Right lobe of liver (tissue), 6 donors: ENCODE results near the gene TRAF3. TPM values are rescaled to one million over a fixed set of nuclear protein-coding genes. Genes with fewer than 3 reads are reported as not detected.
"Not testable (repeated sequence)": the region's sequence is repeated elsewhere in the genome, so short reads cannot be mapped to it uniquely, and the experiment has no call there.

Source experiments
- ATAC-seq, 4 donors: fragments of 200-7000 bp; cut with Tn5 transposase; one replicate each; pipeline ENCODE4 v1.9.1; 2020; ENCODE audit warnings: mild to moderate bottlenecking in 4 of 4, moderate library complexity in 4 of 4
- DNase-seq, 3 donors: peaks; one replicate each; pipeline ENCODE4 v3.0.0-alpha.2; 2020
- H3K27ac ChIP-seq, 3 donors: fragments of 200-600 bp; one replicate each; pipeline ENCODE4 v1.8.0; 2022
- H3K27me3 ChIP-seq, 2 donors: fragments of 200-600 bp; one replicate each; pipeline ENCODE4 v1.8.0; 2022
- H3K36me3 ChIP-seq, 4 donors: fragments of 200-600 bp; sonication (generic) in 1 of 4; one replicate each; pipeline versions ENCODE4 v1.5.1 to v1.8.0; 2017 to 2022; ENCODE audit warnings: control low read depth in 1 of 4
- H3K4me1 ChIP-seq, 4 donors: fragments of 200-600 bp; sonication (generic) in 1 of 4; one replicate each; pipeline versions ENCODE4 v1.5.1 to v1.8.0; 2017 to 2022; ENCODE audit warnings: control low read depth in 1 of 4
- H3K4me3 ChIP-seq, 3 donors: fragments of 200-600 bp; one replicate each; pipeline ENCODE4 v1.8.0; 2022
- H3K9me3 ChIP-seq, 4 donors: fragments of 200-600 bp; sonication (generic) in 1 of 4; one replicate each; pipeline versions ENCODE4 v1.5.1 to v1.8.0; 2017 to 2022; ENCODE audit warnings: control low read depth in 1 of 4
- CTCF ChIP-seq, 4 donors: fragments of 200-600 bp in 3 of 4; fragments of 450-650 bp in 1 of 4; IDR thresholded peaks; one replicate each; pipeline versions ENCODE4 v1.5.1 to v1.8.0; 2016 to 2022; ENCODE audit warnings: antibody characterized with exemption in 4 of 4, mild to moderate bottlenecking in 2 of 4
- POLR2A ChIP-seq: fragments of 450-650 bp; IDR thresholded peaks from one replicate; pipeline ENCODE4 v1.6.1; 2017; ENCODE audit warnings: antibody characterized with exemption, mild to moderate bottlenecking
- WGBS: methylation state at CpG from one replicate; pipeline ENCODE4 v1.1.6; 2018; ENCODE audit warnings: low coverage, low lambda C conversion rate; ENCODE audit not compliant: insufficient coverage; ENCODE audit errors: missing lambda C conversion rate; 5-methylcytosine and 5-hydroxymethylcytosine counted together
- intact Hi-C, 2 donors: fragments of 100-400 bp; cut with DNase I; formaldehyde crosslinking; loops; one replicate each; pipeline versions ENCODE4 v1.11.2 to v1.14.1; 2022
- total RNA-seq, 6 experiments: library from RNA; depleted of rRNA in 2 of 6; stranded (reverse); fragments of >200 nt in 2 of 6; fragmentation: NEBNext Ultra II Directional in 3 of 6; extraction: Animal tissue kit (Norgen Biotek cat#: 25700) in 3 of 6; gene quantifications; one replicate each; pipeline versions ENCODE4 v1.1.0 to v1.2.4, GENCODE V29; 2016 to 2023
- donor health status: DM: no; HTN: yes; CAD: no.
- donor health status: DM: no; HTN: no; CAD: no.
- donor health status: DM: no; HTN: no; CAD: no.
- donor health status: DM: no; HTN: yes; CAD: no.
- donor health status: DM: no; HTN: yes; CAD: no.

TRAF3 gene
- total RNA-seq, 6 experiments from 2014 or later = 5.6 to 10.5 (median 8.3) TPM

- WGBS = 90% methylated on average over 6 of the region's 10 CpGs
- ATAC-seq (no peak), DNase-seq (no peak)
- Histone ChIP-seq H3K27ac (no peak overlapping the region), H3K4me3 (no peak overlapping the region), H3K27me3 (no peaks in the 10 kb centered on the region), H3K4me1 (peaks cover 0 to 33% (median 6%) of the 10 kb centered on the region in 4 donors), H3K36me3 (no peaks in the 10 kb centered on the region), H3K9me3 (no peaks in the 10 kb centered on the region)
- TF ChIP-seq CTCF (IDR thresholded peaks at IDR 0.05) (no peak), POLR2A (no peak)
- intact Hi-C loops = no loop called here
These were observed 45.1 kb downstream of the TRAF3 start for GRCh38 chr14:102822311-102822863.

GRCh38 chr14:102822887-102823286 is 45.6 kb downstream of the TRAF3 start:
- not testable (repeated sequence) for DNase-seq, H3K27me3 ChIP-seq
- 81% methylated on average over 6 of the region's 6 CpGs for WGBS

GRCh38 chr14:102823546-102823945 is 46.3 kb downstream of the TRAF3 start:
- TF ChIP-seq POLR2A (no peak), CTCF (IDR thresholded peaks at IDR 0.05) (no peak)

More at GRCh38 chr14:102822887-102823286, 45.6 kb downstream of the TRAF3 start:
- H3K4me3 ChIP-seq, H3K36me3 ChIP-seq, H3K9me3 ChIP-seq, H3K27ac ChIP-seq, intact Hi-C loops, ATAC-seq: not testable (repeated sequence)
- H3K4me1 ChIP-seq = peaks cover 0 to 28% (median 3%) of the 10 kb centered on the region in 4 donors

GRCh38 chr14:102824832-102825231 is 47.6 kb downstream of the TRAF3 start:
- peak; percentile 99 to 100 (median 99) for ATAC-seq
- H3K27ac ChIP-seq = no peak overlapping the region

More at GRCh38 chr14:102823546-102823945, 46.3 kb downstream of the TRAF3 start:
- no peaks in the 10 kb centered on the region for H3K27me3 ChIP-seq
- H3K4me1 ChIP-seq = peaks cover 0 to 21% (median 1%) of the 10 kb centered on the region in 4 donors
- H3K36me3 ChIP-seq = no peaks in the 10 kb centered on the region
- intact Hi-C loops = no loop called here
- 84% methylated on average over 5 of the region's 5 CpGs for WGBS
- ATAC-seq (no peak), DNase-seq (no peak)
- H3K4me3 ChIP-seq = no peak overlapping the region
- no peak overlapping the region for H3K27ac ChIP-seq
- no peaks in the 10 kb centered on the region for H3K9me3 ChIP-seq

More at GRCh38 chr14:102824832-102825231, 47.6 kb downstream of the TRAF3 start:
- H3K36me3 ChIP-seq = no peaks in the 10 kb centered on the region
- no peak overlapping the region for H3K4me3 ChIP-seq
- intact Hi-C loops = no loop called here
- WGBS = 14% methylated on average over 1 of the region's 8 CpGs
- peak; percentile 76 to 90 (median 90) for DNase-seq
- H3K4me1 ChIP-seq = peaks cover 0 to 14% (median 0%) of the 10 kb centered on the region in 4 donors
- H3K9me3 ChIP-seq = no peaks in the 10 kb centered on the region
- no peaks in the 10 kb centered on the region for H3K27me3 ChIP-seq
- peak; percentile 26 to 59 (median 40) for TF ChIP-seq CTCF (IDR thresholded peaks at IDR 0.05)
- TF ChIP-seq POLR2A = no peak
